GM13976 (cell line): ENCODE measurements around the gene FNBP1.

ENCODE experiments used
- DNase-seq: peaks from one replicate; pipeline ENCODE4 v3.0.0; 2012; ENCODE audit warnings: low spot score
- CTCF ChIP-seq: IDR thresholded peaks from 2 replicates; pipeline ENCODE4 v1.5.1; 2012; ENCODE audit warnings: borderline replicate concordance, mild to moderate bottlenecking; ENCODE audit not compliant: insufficient read depth; ENCODE audit errors: extremely low read depth, missing control alignments, control extremely low read depth
- in situ Hi-C: fragments of 300-500 bp; cut with MboI; formaldehyde crosslinking; loops from one replicate; pipeline ENCODE4 v1.12.0; 2022; ENCODE audit warnings: low sequenced_read_pairs, mixed read lengths, inconsistent platforms; ENCODE audit not compliant: unreplicated experiment

FNBP1 gene

GRCh38 chr9:129875687-129876395 is 167.1 kb downstream of the FNBP1 start:
- TF ChIP-seq CTCF: no peak
- in situ Hi-C loops: no loop called here
- no peak for DNase-seq

GRCh38 chr9:129875181-129875611 is 167.8 kb downstream of the FNBP1 start:
- TF ChIP-seq CTCF: no peak
- in situ Hi-C loops: no loop called here
- no peak for DNase-seq

GRCh38 chr9:129874261-129875101 is 168.5 kb downstream of the FNBP1 start:
- in situ Hi-C loops: no loop called here
- DNase-seq: no peak
- no peak for TF ChIP-seq CTCF

GRCh38 chr9:129873563-129874190 is 169.3 kb downstream of the FNBP1 start:
- no peak for DNase-seq
- in situ Hi-C loops: no loop called here
- no peak for TF ChIP-seq CTCF

- no peak for TF ChIP-seq CTCF
- in situ Hi-C loops: no loop called here
- DNase-seq: no peak
Observed at GRCh38 chr9:129871046-129871445, 171.9 kb downstream of the FNBP1 start.
